ENCODE measurements around the gene LYPD8. TPM values are rescaled to one million over a fixed set of nuclear protein-coding genes. Genes with fewer than 3 reads are reported as not detected.

The LYPD8 gene
- total and polyA plus RNA-seq, 9 of the 15 experiments (the other 6 are each of a cell fraction or from before 2014, with no cell fraction given): 0.50 to 2.1 (median 1.3) TPM

- TF ChIP-seq, protein P1, sequence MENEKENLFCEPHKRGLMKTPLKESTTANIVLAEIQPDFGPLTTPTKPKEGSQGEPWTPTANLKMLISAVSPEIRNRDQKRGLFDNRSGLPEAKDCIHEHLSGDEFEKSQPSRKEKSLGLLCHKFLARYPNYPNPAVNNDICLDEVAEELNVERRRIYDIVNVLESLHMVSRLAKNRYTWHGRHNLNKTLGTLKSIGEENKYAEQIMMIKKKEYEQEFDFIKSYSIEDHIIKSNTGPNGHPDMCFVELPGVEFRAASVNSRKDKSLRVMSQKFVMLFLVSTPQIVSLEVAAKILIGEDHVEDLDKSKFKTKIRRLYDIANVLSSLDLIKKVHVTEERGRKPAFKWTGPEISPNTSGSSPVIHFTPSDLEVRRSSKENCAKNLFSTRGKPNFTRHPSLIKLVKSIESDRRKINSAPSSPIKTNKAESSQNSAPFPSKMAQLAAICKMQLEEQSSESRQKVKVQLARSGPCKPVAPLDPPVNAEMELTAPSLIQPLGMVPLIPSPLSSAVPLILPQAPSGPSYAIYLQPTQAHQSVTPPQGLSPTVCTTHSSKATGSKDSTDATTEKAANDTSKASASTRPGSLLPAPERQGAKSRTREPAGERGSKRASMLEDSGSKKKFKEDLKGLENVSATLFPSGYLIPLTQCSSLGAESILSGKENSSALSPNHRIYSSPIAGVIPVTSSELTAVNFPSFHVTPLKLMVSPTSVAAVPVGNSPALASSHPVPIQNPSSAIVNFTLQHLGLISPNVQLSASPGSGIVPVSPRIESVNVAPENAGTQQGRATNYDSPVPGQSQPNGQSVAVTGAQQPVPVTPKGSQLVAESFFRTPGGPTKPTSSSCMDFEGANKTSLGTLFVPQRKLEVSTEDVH (IDR thresholded peaks at IDR 0.05; ENCODE audit: low read depth, partially characterized antibody): no peak
- no peak for TF ChIP-seq ZNF253 (CRISPR knock-in tag; conservative IDR thresholded peaks at IDR 0.05)
- TF ChIP-seq DLX4 (CRISPR knock-in tag; IDR thresholded peaks at IDR 0.05): no peak
These were observed 23.3 kb upstream of the LYPD8 start (continued) for GRCh38 chr1:248778906-248779305.

DNA sequence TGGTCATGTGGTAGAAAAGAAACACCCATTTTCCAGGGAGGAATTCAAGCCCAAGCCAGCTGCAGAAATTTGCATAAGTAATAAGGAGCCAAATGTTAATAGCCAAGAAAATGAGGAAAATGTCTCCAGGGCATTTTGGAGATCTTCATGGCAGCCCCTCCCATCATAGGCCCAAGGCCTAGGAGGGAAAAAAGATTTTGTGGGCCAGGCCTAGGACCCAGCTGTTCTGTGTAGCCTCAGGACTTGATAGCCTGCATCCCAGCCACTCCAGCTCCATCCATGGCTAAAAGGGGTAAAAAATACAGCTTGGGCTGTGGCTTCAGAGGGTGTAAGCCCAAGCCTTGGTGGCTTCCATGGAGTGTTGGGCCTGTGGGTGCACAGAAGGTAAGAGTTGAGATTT lies 21.4 kb upstream of the LYPD8 start:
- ChIA-PET CTCF (ENCODE audit: low intra/inter-chr PET ratio) (no interaction called here), POLR2A (no interaction called here)
- in situ Hi-C loops (cut with MboI): no loop called here
- DNase-seq (ENCODE audit: extremely low read depth in 1 of 4, low spot score in 3 of 4): no peak
- Histone ChIP-seq H3K4me1 (replicated peaks in 1 of 2; ENCODE audit: control insufficient read depth in 2 of 2, insufficient read depth in 2 of 2, low read length in 2 of 2) (no peaks in the 10 kb centered on the region; a peak in 1 of 5 replicates), H3K9me3 (replicated peaks; ENCODE audit: control insufficient read depth, insufficient read depth, low read depth, low read length) (no peaks in the 10 kb centered on the region), H3K9me1 (ENCODE audit: control insufficient read depth, insufficient read depth, low read length) (no peaks in the 10 kb centered on the region), H3K36me3 (ENCODE audit: control insufficient read depth, insufficient read depth, low read length) (no peaks in the 10 kb centered on the region), H3K79me2 (ENCODE audit: control insufficient read depth, insufficient read depth, low read length) (no peaks in the 10 kb centered on the region), H4K20me1 (replicated peaks; ENCODE audit: control insufficient read depth, insufficient read depth, low read length) (no peaks in the 10 kb centered on the region), H3K9ac (ENCODE audit: insufficient read depth in 1 of 2, low read depth in 2 of 2, low read length in 2 of 2) (no peak overlapping the region), H3K27me3 (ENCODE audit: control insufficient read depth in 2 of 2, insufficient read depth in 2 of 2, low read length in 2 of 2) (peaks cover 2 to 3% of the 10 kb centered on the region in 2 experiments; a peak in 3 of 5 replicates), H3K4me2 (ENCODE audit: insufficient read depth, low read length) (no peak overlapping the region), H2AFZ (ENCODE audit: low read depth, low read length) (no peak overlapping the region), H3K27ac (ENCODE audit: extremely low read depth, low read depth, low read length) (no peak overlapping the region), H3K4me3 (no peak overlapping the region)
- no peak for FAIRE-seq
- ATAC-seq: no peak
- intact Hi-C loops (cut with micrococcal nuclease): no loop called here
- no TSS peak for BruUV-seq (replicated peaks)
- TF ChIP-seq HDAC8 (tag; IDR thresholded peaks at IDR 0.05) (no peak), ZNF184 (CRISPR knock-in tag; IDR thresholded peaks at IDR 0.05) (no peak), RCOR1 (IDR thresholded peaks at IDR 0.05; ENCODE audit: borderline replicate concordance in 1 of 2, low read depth in 2 of 2, low read length in 2 of 2) (no peak), EZH2 (IDR thresholded peaks at IDR 0.05; ENCODE audit: borderline replicate concordance, low read depth, low read length) (no peak), ZNF316 (IDR thresholded peaks at IDR 0.05) (no peak), MXI1 (IDR thresholded peaks at IDR 0.05; ENCODE audit: low read depth, low read length) (no peak), ARHGAP35 (IDR thresholded peaks at IDR 0.05; ENCODE audit: partially characterized antibody) (no peak), POLR3A (IDR thresholded peaks at IDR 0.05; ENCODE audit: borderline replicate concordance, extremely low read depth, insufficient read depth, insufficient read length) (no peak), ZNF551 (CRISPR knock-in tag; IDR thresholded peaks at IDR 0.05) (no peak), SMARCA4 (IDR thresholded peaks at IDR 0.05) (no peak), ZNF445 (CRISPR knock-in tag; IDR thresholded peaks at IDR 0.05; ENCODE audit: low read depth) (no peak), SNIP1 (IDR thresholded peaks at IDR 0.05; ENCODE audit: low read depth) (no peak), RHOXF2B (CRISPR knock-in tag; conservative IDR thresholded peaks at IDR 0.05) (no peak), IRF2 (CRISPR knock-in tag; IDR thresholded peaks at IDR 0.05) (no peak)
- TF ChIP-seq, protein P2, sequence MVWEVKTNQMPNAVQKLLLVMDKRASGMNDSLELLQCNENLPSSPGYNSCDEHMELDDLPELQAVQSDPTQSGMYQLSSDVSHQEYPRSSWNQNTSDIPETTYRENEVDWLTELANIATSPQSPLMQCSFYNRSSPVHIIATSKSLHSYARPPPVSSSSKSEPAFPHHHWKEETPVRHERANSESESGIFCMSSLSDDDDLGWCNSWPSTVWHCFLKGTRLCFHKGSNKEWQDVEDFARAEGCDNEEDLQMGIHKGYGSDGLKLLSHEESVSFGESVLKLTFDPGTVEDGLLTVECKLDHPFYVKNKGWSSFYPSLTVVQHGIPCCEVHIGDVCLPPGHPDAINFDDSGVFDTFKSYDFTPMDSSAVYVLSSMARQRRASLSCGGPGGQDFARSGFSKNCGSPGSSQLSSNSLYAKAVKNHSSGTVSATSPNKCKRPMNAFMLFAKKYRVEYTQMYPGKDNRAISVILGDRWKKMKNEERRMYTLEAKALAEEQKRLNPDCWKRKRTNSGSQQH (CRISPR knock-in tag; IDR thresholded peaks at IDR 0.05): no peak

Data from K562 (cell line).